Mucosa of stomach (tissue), 1 donor: ENCODE results near the gene CD74.

Experiments
- H3K27me3 ChIP-seq: one replicate; pipeline ENCODE4 v1.7.0; 2013; ENCODE audit warnings: mild to moderate bottlenecking, low read length; ENCODE audit not compliant: control insufficient read depth, insufficient read depth
- H3K36me3 ChIP-seq: one replicate; pipeline ENCODE4 v1.7.0; 2013; ENCODE audit warnings: low read length; ENCODE audit not compliant: control insufficient read depth, insufficient read depth
- H3K4me1 ChIP-seq: one replicate; pipeline ENCODE4 v1.7.0; 2013; ENCODE audit warnings: mild to moderate bottlenecking, low read length; ENCODE audit not compliant: control insufficient read depth, insufficient read depth
- H3K4me3 ChIP-seq: one replicate; pipeline ENCODE4 v1.7.0; 2013; ENCODE audit warnings: low read length
- H3K9ac ChIP-seq: one replicate; pipeline ENCODE4 v1.7.0; 2013; ENCODE audit warnings: mild to moderate bottlenecking, low read length, moderate library complexity
- H3K9me3 ChIP-seq: one replicate; pipeline ENCODE4 v1.7.0; 2013; ENCODE audit warnings: mild to moderate bottlenecking, low read length, moderate library complexity; ENCODE audit not compliant: control insufficient read depth
- donor health status: Pancreatic carcinoma.

CD74 gene

DNA sequence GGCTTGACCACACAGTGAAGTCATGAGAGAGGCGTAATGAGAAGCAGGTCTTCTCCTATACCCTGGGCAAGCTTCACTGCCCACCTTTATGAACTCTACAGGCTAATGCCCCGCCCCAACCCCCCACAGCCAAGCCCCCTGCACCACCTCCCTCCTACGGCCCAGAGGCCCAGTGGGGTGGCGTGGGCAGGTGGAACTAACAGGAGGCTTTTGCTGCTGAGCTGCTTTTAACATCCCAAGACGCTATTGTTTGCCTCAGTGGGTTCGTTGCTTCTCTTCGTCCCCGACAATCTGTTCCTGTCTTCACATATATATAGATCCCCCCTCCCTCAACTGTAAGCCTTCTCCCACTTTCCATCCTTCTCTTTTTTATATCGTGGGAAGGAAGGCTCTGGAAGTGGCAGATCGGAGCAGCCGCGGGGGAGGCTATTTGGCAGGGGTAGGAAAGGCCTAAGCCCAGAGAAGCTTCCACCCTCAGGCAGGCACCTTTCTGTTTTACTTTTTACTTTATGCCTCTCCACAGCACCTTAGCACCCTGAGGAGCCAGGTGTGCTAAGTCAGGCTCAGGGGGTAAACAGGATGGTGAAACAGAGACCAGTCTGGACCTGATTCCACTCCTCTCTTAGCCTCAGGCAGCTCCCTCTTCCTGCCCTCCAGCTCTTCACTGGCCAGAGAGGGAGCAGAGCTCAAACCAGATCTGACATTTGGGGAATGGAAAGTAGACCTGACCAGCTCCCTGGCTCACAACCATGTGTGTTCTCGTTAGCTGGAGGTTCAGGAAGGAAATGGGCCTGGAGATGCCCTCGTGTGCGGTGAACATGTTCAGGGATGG is 26.5 kb downstream of the CD74 start:
- Histone ChIP-seq H3K4me3 (no peak overlapping the region), H3K9ac (no peak overlapping the region), H3K4me1 (no peaks in the 10 kb centered on the region), H3K9me3 (no peaks in the 10 kb centered on the region), H3K27me3 (no peaks in the 10 kb centered on the region), H3K36me3 (peaks cover 4% of the 10 kb centered on the region)

DNA sequence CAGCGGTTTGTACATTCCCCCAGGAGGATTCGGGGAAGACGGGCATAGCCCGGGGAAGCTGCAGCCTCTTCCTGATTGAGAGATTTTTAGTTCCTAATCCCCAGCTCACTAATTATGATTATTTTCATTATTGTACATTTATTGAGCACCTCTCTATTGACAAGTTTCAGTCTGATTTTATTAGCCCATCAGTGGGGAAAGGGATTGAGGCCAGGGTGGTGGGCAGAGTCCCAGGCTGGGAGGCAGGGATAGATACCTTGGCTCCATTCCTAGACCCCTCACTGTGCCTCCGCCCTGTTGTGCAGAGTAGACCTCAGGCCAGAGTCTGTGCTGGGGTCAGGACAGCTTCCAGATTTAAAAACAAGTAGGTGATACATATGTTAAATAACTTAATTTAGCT is 28.0 kb downstream of the CD74 start:
- no peak overlapping the region for H3K9ac ChIP-seq
- no peak overlapping the region for H3K4me3 ChIP-seq
- H3K36me3 ChIP-seq, result peaks cover 9% of the 10 kb centered on the region
- H3K27me3 ChIP-seq, result no peaks in the 10 kb centered on the region
- H3K4me1 ChIP-seq, result no peaks in the 10 kb centered on the region
- H3K9me3 ChIP-seq, result no peaks in the 10 kb centered on the region

DNA sequence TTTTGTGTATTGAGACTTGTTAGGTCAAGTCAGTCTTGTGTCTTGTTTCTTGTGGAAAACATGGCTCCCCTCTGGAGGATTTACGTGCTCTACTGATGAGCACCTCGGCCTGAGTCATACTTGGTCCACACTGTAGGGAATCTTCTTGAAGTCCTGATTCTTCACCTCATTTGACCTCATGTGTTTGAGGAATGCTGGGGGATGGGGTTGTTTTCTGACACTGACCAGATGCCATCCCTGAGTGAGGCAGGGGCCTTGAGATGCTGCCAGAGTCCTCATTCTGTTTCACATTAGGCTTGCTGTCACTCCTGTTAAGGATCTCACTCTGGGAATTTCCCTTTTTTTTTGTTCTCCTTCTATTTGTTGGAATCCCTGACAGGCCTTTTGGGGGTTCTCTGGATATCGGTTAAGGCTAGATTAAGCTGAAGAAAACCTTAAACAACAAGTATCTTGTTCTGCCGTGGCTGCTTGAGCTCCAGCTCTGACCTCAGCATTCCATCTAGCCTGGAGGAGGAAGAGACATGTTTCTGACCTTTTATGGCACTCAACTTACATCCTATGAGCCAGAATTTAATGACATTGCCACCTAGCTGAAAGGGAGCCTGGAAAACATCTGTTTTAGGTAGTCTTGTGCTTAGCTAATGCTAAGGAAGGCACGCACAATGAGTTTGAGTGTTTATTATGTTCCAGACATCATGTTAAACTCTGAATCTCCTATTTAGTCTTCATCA is 34.6 kb downstream of the CD74 start:
- Histone ChIP-seq H3K9me3 (no peaks in the 10 kb centered on the region), H3K9ac (no peak overlapping the region), H3K4me3 (no peak overlapping the region), H3K36me3 (peaks cover 34% of the 10 kb centered on the region), H3K27me3 (no peaks in the 10 kb centered on the region), H3K4me1 (no peaks in the 10 kb centered on the region)

DNA sequence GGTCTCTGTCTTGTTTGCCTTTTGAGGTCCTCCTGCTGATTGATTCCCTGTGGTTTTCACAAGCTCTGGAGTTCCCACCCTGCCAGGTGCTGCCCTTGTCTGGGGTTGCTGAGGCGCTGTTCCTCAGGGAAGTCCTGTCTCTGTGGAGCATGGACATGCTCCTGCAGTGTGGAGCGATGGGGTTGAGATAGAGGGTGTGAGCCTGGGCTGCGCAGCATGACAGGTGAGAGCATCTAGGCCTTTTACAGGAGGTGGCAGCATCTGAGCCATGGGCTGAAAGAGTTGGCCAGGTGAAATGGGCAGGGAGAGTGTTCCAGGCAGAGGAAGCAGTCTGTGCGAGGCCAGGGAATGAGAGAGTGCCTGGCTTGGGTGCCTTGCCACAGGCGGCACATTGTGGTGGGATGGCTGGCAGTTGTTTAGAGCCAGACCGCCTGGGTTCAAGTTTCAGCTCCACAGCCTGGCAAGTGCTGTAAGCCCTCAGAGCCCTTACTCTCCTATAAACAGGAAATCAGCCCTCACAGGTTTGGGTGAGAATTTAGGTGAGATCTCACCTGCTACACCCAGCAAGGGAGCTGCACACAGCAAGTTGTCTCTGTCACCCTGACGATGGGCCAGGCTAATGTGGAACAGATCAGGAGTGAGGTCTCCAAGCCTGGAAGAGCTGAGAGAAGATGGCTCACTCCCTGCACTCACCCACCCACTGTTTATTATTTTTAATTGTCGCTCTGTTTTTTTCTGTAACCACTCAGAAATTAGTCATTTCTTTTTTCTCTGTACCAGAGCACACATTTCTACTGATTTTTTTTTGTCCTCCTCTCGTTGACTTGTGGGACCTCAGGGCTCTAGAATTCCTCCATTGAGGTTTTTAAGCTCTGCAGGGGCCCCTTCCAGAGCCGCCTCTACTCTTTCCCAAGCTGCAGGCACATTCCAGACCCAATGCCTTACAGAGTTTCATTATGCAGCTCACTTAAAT is 35.6 kb downstream of the CD74 start:
- Histone ChIP-seq H3K36me3 (peaks cover 40% of the 10 kb centered on the region), H3K9me3 (no peaks in the 10 kb centered on the region), H3K9ac (no peak overlapping the region), H3K4me1 (no peaks in the 10 kb centered on the region), H3K27me3 (no peaks in the 10 kb centered on the region), H3K4me3 (no peak overlapping the region)

DNA sequence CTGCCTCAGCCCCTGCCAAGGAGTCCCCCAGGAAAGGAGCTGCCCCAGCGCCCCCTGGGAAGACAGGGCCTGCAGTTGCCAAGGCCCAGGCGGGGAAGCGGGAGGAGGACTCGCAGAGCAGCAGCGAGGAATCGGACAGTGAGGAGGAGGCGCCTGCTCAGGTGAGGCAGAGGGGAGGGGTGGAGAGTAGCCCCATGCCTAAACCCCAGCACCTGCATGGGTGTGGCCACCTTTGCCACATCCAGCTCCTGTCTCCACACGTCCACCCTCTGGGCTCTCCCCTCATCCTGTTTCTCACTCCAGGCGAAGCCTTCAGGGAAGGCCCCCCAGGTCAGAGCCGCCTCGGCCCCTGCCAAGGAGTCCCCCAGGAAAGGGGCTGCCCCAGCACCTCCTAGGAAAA is 38.1 kb downstream of the CD74 start:
- Histone ChIP-seq H3K27me3 (no peaks in the 10 kb centered on the region), H3K4me3 (no peak overlapping the region), H3K36me3 (peaks cover 40% of the 10 kb centered on the region), H3K9me3 (no peaks in the 10 kb centered on the region), H3K4me1 (no peaks in the 10 kb centered on the region), H3K9ac (no peak overlapping the region)

DNA sequence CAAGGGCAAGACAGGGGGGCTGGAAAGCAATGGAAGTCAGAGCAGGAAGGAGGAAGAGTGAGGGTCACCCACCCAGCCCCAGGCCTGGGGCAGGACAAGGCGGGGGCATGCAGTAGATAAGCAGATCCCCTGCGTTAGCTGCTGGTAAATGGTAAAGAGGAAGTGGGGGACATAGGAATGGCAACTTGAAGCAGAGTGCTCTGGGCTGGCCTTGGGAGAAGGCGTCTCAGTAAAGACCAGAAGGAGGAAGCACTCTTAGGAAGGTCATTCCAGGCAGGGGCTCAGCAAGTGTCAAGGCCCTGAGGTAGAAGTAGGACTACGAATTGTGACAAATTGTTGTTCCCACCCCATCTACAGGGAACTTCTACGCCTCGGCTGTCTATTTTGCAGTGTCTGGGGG is 40.1 kb downstream of the CD74 start:
- no peaks in the 10 kb centered on the region for H3K4me1 ChIP-seq

DNA sequence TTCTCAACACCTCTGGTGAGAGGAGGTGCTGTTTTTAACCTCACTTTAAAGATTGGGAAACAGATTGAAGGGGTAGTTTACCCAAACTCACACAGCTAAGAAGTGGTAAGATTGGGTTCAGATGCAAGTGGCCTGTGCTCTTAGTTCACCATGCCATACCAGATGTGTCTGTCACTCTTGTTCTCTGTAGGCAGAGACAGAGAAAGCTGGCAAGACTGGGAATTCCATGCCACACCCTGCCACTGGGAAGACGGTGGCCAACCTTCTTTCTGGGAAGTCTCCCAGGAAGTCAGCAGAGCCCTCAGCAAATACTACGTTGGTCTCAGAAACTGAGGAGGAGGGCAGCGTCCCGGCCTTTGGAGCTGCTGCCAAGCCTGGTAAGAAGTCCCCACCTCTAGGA is 44.2 kb downstream of the CD74 start:
- Histone ChIP-seq H3K4me1 (no peaks in the 10 kb centered on the region), H3K27me3 (no peaks in the 10 kb centered on the region), H3K9ac (no peak overlapping the region), H3K36me3 (peaks cover 25% of the 10 kb centered on the region), H3K4me3 (no peak overlapping the region), H3K9me3 (no peaks in the 10 kb centered on the region)

More for the DNA sequence above, 40.1 kb downstream of the CD74 start:
- Histone ChIP-seq H3K4me3 (no peak overlapping the region), H3K36me3 (peaks cover 38% of the 10 kb centered on the region), H3K27me3 (no peaks in the 10 kb centered on the region), H3K9ac (no peak overlapping the region), H3K9me3 (no peaks in the 10 kb centered on the region)

DNA sequence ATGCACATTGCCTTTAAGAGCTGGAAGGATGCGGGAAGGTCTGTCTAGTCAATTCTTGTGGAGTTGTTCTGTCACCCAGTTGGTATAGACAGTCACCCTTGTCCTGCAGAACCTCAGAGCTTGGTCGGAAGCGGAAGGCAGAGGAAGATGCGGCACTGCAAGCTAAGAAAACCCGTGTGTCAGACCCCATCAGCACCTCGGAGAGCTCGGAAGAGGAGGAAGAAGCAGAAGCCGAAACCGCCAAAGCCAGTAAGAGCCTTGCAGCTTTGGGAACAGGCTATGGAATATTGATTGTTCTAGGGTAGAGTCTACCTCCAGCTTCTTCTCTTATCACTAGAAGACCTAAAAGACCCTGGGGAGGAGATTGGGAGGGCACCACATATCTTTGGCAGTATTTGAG is 48.7 kb downstream of the CD74 start:
- Histone ChIP-seq H3K9ac (no peak overlapping the region), H3K9me3 (no peaks in the 10 kb centered on the region), H3K4me3 (no peak overlapping the region), H3K36me3 (peaks cover 10% of the 10 kb centered on the region), H3K4me1 (no peaks in the 10 kb centered on the region), H3K27me3 (no peaks in the 10 kb centered on the region)

DNA sequence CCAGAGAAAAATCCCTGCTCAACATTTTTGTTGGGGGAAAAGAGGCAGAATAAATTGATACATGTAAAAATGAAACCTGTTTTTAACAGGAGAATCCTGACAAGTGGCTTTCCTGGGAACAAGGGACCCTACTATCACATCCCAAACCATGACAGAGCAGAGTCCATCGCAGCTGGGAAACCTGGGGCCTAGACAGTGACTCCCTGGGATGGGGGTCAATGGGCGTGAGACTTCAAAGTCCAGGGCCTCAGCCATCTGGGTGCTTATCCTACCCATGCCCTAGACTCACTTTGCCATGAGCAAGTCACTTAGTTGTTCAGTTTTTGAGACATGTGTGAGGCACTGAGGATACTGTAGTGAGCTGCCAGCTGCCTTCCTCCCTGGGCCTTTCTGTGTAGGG is 49.5 kb downstream of the CD74 start:
- Histone ChIP-seq H3K27me3 (no peaks in the 10 kb centered on the region), H3K9me3 (no peaks in the 10 kb centered on the region), H3K9ac (no peak overlapping the region), H3K4me1 (peaks cover 7% of the 10 kb centered on the region), H3K4me3 (no peak overlapping the region), H3K36me3 (peaks cover 6% of the 10 kb centered on the region)

DNA sequence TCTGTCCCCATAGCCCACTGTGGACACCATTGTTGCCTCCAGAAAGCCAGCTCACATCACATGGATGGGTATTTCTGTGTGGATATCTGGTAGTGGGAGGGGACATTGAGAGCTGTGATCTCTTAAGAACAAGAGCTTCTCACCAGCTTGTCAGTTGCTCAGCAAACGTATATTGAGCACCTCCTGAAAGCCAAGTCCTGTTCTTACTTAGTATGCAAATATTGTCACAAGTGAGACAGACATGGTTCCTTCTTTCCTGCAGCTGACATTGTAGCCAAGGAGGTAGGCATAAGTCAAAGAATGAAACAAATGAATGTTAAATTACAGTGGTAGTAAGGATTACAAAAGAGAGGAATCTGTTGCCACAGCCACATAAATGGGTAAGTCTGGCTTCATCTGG is 51.4 kb downstream of the CD74 start:
- Histone ChIP-seq H3K4me3 (no peak overlapping the region), H3K27me3 (no peaks in the 10 kb centered on the region), H3K4me1 (peaks cover 15% of the 10 kb centered on the region), H3K9me3 (no peaks in the 10 kb centered on the region), H3K9ac (no peak overlapping the region), H3K36me3 (peaks cover 6% of the 10 kb centered on the region)

DNA sequence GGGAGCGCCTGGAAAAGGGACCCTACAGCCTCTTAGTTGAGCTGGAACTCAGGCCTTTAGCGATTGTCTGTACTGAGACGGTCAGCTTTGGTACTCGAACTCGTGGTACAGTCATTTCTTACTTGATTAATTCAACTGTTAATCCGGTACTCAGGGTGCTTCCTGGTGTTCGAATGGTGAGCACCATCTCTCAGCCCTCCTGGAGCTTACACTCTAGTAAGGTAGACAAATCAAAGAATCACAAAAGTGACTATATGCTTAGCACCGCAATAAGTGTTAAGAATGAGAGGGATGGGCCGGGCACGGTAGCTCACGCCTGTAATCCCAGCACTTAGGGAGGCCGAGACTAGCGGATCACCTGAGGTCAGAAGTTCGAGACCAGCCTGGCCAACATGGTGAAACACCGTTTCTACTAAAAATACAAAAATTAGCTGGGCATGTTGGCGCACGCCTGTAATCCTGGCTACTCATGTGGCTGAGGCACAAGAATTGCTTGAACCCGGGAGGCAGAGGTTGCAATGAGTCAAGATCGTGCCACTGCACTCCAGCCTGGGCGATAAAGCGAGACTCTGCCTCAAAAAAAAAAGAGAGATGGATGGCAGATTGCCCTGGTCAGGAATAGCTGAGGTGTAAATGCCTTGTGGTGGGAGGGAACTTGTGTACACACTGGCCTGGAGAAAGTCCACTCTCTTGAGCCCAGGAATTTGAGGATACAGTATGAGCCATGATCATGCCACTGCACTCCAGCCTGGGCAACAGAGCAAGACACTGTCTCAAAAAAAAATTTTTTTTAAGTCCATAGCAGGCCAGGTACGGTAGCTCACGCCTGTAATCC is 54.2 kb downstream of the CD74 start:
- Histone ChIP-seq H3K27me3 (no peaks in the 10 kb centered on the region), H3K9me3 (no peaks in the 10 kb centered on the region), H3K4me1 (peaks cover 15% of the 10 kb centered on the region), H3K4me3 (peak overlapping the region; percentile 68), H3K36me3 (peaks cover 6% of the 10 kb centered on the region), H3K9ac (peak overlapping the region; percentile 71)
